ENCODE data around the gene LUZP4.
"Not testable (repeated sequence)": the region's sequence is repeated elsewhere in the genome, so short reads cannot be mapped to it uniquely, and the experiment has no call there.

LUZP4 gene

DNA sequence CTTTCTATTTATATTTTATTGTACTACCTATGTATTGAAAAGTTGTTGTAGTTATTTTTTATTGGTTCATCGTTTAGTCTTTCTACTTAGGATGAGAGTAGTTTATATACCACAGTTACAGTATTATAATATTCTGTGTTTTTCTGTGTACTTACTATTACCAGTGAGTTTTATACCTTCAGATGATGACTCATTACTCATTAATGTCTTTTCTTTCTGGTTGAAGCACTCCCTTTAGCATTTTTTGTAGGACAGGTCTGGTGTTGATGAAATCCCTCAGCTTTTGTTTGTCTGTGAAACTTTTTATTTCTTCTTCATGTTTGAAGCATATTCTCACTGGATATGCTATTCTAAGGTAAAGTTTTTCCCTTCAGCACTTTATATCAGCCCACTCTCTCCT, 7.7 kb downstream of the LUZP4 start:
- no peak for DNase-seq (ENCODE audit: extremely low spot score)
- ChIA-PET CTCF (no interaction called here), POLR2A (no interaction called here)
- TF ChIP-seq, protein P1, sequence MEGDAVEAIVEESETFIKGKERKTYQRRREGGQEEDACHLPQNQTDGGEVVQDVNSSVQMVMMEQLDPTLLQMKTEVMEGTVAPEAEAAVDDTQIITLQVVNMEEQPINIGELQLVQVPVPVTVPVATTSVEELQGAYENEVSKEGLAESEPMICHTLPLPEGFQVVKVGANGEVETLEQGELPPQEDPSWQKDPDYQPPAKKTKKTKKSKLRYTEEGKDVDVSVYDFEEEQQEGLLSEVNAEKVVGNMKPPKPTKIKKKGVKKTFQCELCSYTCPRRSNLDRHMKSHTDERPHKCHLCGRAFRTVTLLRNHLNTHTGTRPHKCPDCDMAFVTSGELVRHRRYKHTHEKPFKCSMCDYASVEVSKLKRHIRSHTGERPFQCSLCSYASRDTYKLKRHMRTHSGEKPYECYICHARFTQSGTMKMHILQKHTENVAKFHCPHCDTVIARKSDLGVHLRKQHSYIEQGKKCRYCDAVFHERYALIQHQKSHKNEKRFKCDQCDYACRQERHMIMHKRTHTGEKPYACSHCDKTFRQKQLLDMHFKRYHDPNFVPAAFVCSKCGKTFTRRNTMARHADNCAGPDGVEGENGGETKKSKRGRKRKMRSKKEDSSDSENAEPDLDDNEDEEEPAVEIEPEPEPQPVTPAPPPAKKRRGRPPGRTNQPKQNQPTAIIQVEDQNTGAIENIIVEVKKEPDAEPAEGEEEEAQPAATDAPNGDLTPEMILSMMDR (IDR thresholded peaks at IDR 0.05; ENCODE audit: control extremely low read depth, extremely low read depth, low read depth, missing control alignments): no peak

GRCh38 chrX:115311139-115311538, 21.6 kb downstream of the LUZP4 start:
- DNase-seq (ENCODE audit: extremely low spot score): no peak
- ChIA-PET CTCF (no interaction called here), POLR2A (no interaction called here)
- TF ChIP-seq, protein P1 (IDR thresholded peaks at IDR 0.05; ENCODE audit: control extremely low read depth, extremely low read depth, low read depth, missing control alignments): no peak

GRCh38 chrX:115311601-115312001, 22.1 kb downstream of the LUZP4 start:
- no peak for DNase-seq (ENCODE audit: extremely low spot score)
- ChIA-PET CTCF (no interaction called here), POLR2A (no interaction called here)
- TF ChIP-seq, protein P1 (IDR thresholded peaks at IDR 0.05; ENCODE audit: control extremely low read depth, extremely low read depth, low read depth, missing control alignments): no peak

- TF ChIP-seq, protein P1 (IDR thresholded peaks at IDR 0.05; ENCODE audit: control extremely low read depth, extremely low read depth, low read depth, missing control alignments): no peak
- no peak for DNase-seq (ENCODE audit: extremely low spot score)
- CTCF ChIA-PET: no interaction called here
- POLR2A ChIA-PET: no interaction called here
Measured at GRCh38 chrX:115318139-115318538, 28.6 kb downstream of the LUZP4 start.

DNA sequence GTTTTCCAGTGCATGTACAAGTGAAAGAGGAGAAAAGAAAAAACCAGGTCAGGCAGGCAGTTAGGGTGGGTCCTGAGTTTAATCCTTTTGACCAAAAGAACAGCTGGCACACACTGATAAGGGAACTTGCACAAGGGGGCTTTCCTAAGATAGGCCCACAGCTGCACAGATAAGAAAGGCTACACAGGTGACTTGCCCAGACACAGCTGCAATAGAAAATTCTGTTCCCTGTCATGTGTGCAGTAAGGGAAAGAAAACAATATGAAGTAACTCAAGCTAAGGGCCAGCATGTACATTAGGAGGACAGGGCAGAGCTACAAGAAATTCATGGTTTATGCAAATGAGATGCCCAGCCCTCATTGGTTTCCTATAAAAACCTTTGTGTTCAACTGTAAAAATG, 32.9 kb downstream of the LUZP4 start:
- ChIA-PET POLR2A (no interaction called here), CTCF (no interaction called here)
- DNase-seq (ENCODE audit: extremely low spot score): no peak
- TF ChIP-seq, protein P1 (IDR thresholded peaks at IDR 0.05; ENCODE audit: control extremely low read depth, extremely low read depth, low read depth, missing control alignments): no peak

GRCh38 chrX:115324194-115324593, 34.7 kb downstream of the LUZP4 start:
- ChIA-PET POLR2A (no interaction called here), CTCF (no interaction called here)
- TF ChIP-seq, protein P1 (IDR thresholded peaks at IDR 0.05; ENCODE audit: control extremely low read depth, extremely low read depth, low read depth, missing control alignments): no peak
- DNase-seq (ENCODE audit: extremely low spot score): no peak

- DNase-seq (ENCODE audit: extremely low spot score); POLR2A ChIA-PET: not testable (repeated sequence)
- CTCF ChIA-PET: interaction anchor here (0.7 to 5.4 kb wide), 3 partner anchors 47 to 361 kb away, joined by 3 to 53 read pairs (median 4); no protein-coding TSS in a partner anchor
Measured at GRCh38 chrX:115329282-115329681, 39.8 kb downstream of the LUZP4 start.

Data from GM10248 (cell line).